Subcutaneous adipose tissue (tissue), 4 donors: ENCODE results near the gene TSACC. TPM values are rescaled to one million over a fixed set of nuclear protein-coding genes. Genes with fewer than 3 reads are reported as not detected.

ENCODE experiments used
- CTCF ChIP-seq: fragments of 450-650 bp; IDR thresholded peaks from one replicate; pipeline ENCODE4 v1.5.1; 2016; ENCODE audit warnings: low read depth, mild to moderate bottlenecking, control low read depth, antibody characterized with exemption, moderate library complexity
- total RNA-seq, 4 donors: library from RNA; depleted of rRNA; stranded (reverse); fragments of >200 nt; gene quantifications; one replicate each; pipeline ENCODE4 v1.1.0, GENCODE V29; 2016

Gene TSACC
- not detected for total RNA-seq

GRCh38 chr1:156338180-156338976, at the start of gene TSACC, which contains the start of gene CCT3:
Gene TSACC (plus strand): TSS chr1:156338526. CDS start chr1:156339758, 1,232 bp downstream.
Gene CCT3 (minus strand): TSS chr1:156338292. CDS start chr1:156338184, 108 bp downstream.
- no peak for TF ChIP-seq CTCF

DNA sequence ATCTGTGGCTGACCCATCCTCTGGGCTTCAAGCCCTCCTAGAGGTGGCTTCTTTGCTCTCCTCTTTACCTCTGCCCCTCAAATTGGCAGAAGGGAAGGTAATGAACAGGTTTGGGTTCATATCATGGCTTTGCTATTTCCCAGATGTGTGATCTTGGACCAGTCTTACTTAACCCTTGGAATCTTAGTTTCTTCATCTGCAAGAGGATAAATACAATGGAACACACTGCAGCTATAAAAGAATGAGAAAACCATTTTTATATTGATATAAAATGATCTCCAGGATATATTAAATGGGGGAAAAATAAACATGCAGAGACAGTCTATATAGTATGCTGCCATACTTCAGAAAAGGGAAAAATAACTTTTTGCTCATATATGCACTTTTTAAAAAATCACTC, 48.5 kb upstream of the TSACC start:
- no peak for TF ChIP-seq CTCF

- no peak for TF ChIP-seq CTCF
Observed at GRCh38 chr1:156291226-156292061, 46.9 kb upstream of the TSACC start.

DNA sequence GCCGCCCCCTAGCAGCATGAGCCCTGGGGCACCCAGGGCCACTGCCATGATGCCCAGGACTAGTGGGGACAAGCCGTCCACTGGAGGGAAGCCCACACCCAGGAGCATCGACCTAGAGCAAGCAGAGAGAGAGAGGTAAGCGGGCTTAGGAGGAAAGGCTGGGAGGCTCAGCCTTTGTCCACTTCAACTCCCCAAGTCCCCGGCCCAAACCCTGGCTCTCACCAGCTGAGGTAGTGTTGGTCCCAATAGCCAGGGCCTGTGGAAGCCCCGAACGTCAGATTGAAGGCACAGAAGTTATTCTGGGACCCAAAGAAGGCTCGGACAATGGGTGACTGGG, 45.3 kb upstream of the TSACC start:
- no peak for TF ChIP-seq CTCF

DNA sequence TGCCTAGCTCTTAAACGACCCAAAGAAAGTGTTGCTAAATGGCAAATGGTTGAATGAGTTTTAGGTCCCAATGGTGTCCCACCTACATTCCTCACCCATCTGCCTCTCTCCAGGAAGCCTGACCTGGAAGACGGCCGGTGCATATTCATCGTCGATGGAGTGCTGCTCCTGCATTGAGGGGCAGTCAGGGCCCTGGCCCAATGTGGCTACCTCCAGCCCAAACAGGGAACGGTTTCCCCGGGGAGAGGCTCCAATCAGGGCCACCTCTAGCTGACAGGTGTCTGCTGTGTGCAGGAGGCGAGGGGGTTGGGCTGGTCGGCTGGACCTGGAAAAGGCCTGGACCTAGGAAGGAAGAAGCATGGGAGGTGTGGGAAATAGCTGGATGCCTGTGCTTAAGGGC, 44.4 kb upstream of the TSACC start:
- no peak for TF ChIP-seq CTCF

DNA sequence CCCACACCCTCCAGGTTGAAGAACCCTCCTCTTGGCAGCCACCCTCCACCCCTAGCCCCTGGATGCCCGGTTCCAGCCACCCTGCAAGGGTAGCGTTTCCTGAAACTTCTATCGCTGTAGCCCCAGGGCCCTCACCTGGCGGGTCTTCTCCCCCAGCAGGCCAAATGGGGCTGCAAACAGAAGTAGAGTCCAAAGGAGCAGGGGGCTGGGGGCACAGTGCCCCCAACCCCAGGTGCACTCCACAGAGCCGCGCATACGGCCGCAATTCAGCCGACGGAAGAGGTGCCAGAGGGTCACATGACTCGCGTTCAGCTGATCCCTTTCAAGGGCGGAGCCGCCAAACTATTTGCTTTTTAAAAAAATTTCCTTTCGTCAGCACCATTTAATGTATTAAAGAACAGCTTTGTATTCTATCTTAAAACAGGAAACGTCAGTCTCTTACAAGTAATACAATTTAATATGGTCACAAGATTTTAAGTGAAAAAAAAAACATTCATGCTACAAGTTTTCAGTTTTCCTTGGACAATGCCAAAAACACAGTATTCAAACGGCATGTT, 42.9 kb upstream of the TSACC start, which contains the start of gene GLMP:
Gene GLMP (minus strand): TSS at position 289 of the 557 bp plus-strand sequence. CDS start 34 bp downstream, at position 255.
- no peak for TF ChIP-seq CTCF
